Esophagus muscularis mucosa (tissue), 4 donors: ENCODE results near the gene ASIC1.

Experiments used
- EP300 ChIP-seq: sonication (generic); formaldehyde crosslinking; IDR thresholded peaks from one replicate; pipeline ENCODE4 v1.6.1; 2017; ENCODE audit warnings: antibody characterized with exemption
- POLR2A ChIP-seq: fragments of 450-650 bp; IDR thresholded peaks from one replicate; pipeline ENCODE4 v1.6.1; 2017; ENCODE audit warnings: antibody characterized with exemption, moderate library complexity, mild to moderate bottlenecking, low read depth
- POLR2AphosphoS5 ChIP-seq, 2 donors: sonication (generic); formaldehyde crosslinking; IDR thresholded peaks; one replicate each; pipeline ENCODE4 v1.6.1; 2017; ENCODE audit warnings: antibody characterized with exemption in 2 of 2
- TF ChIP-seq, protein P1 (sequence below), 3 experiments: fragments of 200-600 bp in 2 of 3; fragments of 450-650 bp in 1 of 3; sonication (generic) in 2 of 3; IDR thresholded peaks; one replicate each; pipeline ENCODE4 v1.5.1; 2017 to 2019; ENCODE audit warnings: antibody characterized with exemption in 3 of 3, mild to moderate bottlenecking in 2 of 3, moderate library complexity in 1 of 3

DNA sequence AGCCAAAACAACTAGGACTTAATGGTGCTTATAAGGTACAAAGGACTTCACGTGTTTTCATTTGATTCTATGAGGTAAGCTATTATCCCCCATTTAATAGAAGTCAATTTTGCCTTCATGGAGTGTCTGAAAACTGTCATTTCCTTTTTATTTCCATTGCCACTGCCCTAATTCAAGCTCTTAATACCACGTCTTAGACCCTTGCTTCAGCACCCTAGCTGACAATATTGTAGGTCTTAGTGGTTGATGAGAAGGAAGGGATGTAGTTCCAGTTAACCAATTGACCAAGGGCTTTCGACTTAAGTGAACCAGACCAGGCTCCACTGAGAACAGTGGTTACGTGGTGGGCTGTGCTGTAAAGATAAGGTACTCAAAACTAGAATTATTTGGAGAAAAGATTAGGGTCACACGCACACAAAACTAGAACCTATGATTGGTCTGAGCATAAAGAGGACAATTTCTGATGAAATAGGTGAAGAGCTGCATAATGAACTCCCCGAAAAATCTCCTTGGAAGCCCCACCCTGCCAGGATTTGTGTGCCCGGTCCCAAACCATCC lies 9.6 kb upstream of the ASIC1 start:
- TF ChIP-seq, protein P1, sequence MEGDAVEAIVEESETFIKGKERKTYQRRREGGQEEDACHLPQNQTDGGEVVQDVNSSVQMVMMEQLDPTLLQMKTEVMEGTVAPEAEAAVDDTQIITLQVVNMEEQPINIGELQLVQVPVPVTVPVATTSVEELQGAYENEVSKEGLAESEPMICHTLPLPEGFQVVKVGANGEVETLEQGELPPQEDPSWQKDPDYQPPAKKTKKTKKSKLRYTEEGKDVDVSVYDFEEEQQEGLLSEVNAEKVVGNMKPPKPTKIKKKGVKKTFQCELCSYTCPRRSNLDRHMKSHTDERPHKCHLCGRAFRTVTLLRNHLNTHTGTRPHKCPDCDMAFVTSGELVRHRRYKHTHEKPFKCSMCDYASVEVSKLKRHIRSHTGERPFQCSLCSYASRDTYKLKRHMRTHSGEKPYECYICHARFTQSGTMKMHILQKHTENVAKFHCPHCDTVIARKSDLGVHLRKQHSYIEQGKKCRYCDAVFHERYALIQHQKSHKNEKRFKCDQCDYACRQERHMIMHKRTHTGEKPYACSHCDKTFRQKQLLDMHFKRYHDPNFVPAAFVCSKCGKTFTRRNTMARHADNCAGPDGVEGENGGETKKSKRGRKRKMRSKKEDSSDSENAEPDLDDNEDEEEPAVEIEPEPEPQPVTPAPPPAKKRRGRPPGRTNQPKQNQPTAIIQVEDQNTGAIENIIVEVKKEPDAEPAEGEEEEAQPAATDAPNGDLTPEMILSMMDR (IDR thresholded peaks at IDR 0.05) = no peak
- no peak for TF ChIP-seq POLR2AphosphoS5 (IDR thresholded peaks at IDR 0.05)
- no peak for TF ChIP-seq POLR2A
- no peak for TF ChIP-seq EP300
